NCI-H1092 treated with DMSO at 0.1 percent for 48 hours (cell line): ENCODE measurements around the gene TSPAN4.

Experiments used
- DNase-seq: peaks from one replicate; lab custom pipeline; 2025; lab: John Stamatoyannopoulos, UW

Gene TSPAN4

DNA sequence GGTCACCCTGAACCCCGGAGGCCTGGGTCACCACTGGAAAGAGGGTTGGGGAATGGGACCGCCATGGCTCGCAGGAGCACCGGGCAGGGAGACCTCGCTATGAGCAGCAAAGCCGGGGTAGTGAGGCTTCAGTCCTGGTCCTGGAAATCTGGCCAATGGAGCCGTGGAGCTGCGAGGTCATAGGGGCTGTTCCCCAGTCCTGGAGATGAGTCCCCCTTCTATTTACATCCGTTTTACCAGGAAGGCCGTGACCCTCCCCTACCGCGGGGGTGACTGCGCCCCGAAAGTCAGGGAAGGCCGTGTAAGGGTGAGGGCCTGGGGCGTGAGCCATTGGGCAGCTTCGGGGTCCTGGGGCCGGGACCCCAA, 38.1 kb upstream of the TSPAN4 start:
- no peak for DNase-seq

- DNase-seq, result no peak
These were observed 34.0 kb upstream of the TSPAN4 start for GRCh38 chr11:808427-809286.

DNA sequence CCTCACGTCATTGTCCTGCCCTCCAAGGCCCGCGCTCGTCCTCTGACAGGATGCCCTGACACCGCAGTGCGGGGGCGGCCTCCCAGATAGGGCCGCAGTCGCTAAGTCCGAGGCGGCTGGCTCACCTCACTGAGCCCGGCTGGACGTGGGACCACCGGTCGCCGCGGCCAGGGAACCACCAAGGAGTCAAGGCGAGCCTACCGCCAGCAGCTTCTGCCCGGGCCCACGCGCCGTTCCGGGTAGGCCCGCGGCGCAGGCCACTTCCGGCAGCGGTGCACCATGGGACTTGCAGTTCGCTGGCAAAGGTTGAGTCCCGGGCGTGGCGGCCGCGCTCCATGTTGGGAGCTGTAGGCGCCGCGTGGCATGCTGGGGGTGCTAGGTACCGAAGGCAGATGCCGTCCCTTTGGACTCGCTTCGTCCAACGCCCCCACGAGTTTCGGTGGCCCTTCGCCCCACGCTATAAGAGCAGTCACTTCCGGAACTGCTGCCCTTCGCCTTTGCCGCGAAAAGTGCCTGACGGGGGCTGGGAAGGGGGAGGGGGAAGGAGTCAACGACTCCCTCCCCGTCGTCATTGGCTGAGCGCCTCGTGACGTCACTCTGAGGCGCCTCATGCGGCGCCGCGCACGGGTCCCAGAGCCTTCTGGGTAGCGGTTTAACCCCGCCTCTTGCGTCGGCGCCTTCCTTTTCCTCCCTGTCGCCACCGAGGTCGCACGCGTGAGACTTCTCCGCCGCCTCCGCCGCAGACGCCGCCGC, 33.2 kb upstream of the TSPAN4 start, which contains the start of gene RPLP2:
TSS of gene RPLP2 (plus strand) at position 681 of the 753 bp plus-strand sequence. CDS start 268 bp downstream, outside the sequence.
- DNase-seq, result peak; percentile 97

- DNase-seq, result no peak
These were observed 32.5 kb upstream of the TSPAN4 start for GRCh38 chr11:810040-810567.

- DNase-seq, result no peak
These were observed 31.0 kb upstream of the TSPAN4 start for GRCh38 chr11:811446-812245.

GRCh38 chr11:812390-812789, 30.3 kb upstream of the TSPAN4 start:
- no peak for DNase-seq

- DNase-seq, result no peak
These were observed 29.6 kb upstream of the TSPAN4 start for GRCh38 chr11:813072-813455.

DNA sequence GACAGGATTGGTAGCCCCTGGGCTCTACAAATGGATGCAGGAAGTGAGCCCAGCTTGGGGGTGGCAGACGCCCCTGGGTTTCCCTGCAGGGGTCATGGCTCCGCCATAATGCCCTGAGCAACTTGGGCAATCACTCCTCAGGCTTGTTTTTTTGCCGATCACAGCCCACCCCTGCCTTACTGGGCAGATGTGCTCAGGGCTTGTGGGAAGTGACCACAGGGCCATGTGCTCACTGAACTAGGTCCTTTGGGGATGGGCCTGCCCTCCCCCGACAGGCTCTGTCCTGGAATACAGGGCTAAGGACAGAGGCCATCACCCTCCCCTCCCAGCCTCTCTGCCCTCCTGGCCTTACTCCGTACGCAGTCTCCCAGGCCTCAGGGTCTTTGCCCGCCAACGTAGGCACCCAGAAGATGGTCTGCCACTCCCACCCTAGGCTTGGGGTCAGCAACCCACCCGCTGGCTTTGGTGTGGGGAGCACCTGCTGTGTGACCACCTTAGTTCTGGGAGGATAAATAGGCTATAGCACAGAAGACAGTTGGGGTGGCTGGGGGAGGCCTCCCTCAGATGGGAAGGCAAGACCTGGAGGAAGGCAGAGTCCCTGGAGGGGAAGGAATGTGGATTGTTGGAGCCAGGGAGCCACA, 29.1 kb upstream of the TSPAN4 start:
- no peak for DNase-seq

DNA sequence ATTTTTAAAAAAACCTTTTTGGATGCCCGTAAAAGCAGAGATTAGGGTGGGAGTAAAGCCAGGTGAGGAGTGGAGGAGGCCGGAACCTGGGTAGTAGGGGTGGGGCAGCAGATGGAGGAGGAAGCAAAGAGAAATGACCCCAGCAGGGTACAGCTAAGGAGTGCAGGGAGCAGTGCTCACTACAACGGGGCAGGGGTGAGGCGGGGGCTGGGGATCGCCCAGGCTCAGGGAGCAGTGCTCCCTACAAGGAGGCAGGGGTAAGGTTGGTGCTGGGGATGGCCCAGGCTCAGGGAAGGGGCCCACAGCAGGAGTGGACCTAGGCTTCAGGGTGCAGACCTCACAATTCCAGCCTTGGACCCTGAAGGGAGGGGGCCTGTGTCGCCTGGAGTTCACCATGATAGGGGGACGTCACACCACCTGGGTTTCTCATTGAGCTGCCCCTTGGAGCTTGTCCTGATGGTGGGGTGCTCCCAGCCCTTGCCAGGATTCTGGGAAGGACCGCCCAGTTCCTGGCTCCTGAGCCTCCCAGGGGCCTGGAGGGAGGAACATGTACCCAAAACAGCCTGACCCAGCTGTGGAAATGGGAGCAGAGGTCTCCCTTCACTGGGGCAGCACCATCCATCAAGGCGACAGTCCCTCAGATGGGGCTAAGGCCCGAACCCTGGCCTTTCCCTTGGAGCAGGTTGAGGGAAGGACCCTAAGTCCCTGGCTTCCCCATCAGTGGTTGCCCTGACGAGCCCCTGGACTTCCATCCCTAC, 26.8 kb upstream of the TSPAN4 start:
- no peak for DNase-seq

DNA sequence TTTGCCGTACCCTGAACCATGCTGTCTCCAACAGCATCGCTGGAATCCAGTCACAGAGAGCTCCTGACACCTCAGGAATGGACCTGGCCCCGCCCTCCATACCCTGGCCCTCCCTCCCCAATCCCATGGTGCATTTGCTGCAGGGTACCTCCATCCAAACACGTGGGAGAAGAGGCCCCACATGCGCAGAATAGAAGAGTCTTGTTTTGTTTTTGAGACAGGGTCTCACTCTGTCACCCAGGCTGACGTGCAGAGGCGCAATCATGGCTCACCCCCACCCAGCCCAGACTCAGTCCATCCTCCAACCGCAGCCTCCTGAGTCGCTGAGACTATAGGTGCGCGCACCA, 26.2 kb upstream of the TSPAN4 start:
- no peak for DNase-seq

DNA sequence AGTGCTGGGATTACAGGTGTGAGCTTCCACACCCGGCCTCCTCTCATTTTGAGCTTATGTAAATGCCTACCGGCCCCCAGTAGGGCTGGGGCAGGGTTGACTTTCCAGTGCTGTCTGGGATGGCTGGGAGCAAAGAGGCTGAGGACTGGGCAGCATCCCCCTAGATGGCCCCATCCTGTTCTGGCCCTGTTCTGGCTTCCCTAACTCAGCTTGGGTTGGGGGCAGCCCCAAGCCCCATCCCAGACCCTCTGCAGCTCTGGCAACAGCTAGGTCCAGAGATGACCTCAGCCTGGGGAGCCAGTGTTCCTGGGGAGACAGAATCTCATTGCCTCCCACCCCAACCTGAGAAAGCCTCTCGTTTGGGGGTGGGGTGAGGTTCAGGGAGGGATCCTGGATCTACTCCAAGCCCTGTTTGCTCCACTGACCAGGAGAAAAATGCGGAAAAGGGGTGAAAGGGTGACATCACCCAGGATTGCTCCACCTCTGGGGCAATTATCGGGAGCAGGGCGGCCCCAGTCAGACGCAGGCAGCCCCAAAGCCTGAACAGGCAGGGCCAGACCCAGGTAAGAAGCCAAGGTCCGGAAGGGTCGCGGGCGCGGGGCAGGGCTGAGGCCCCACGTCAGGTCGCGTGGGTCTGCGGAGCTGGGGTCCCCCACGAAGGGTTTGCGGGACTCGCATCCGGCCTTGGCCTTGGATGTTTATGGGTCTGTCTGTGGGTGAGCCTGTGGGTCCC, 24.1 kb upstream of the TSPAN4 start, which contains the start of gene PNPLA2:
TSS of gene PNPLA2 (plus strand) at position 519 of the 733 bp plus-strand sequence. CDS start 805 bp downstream, outside the sequence.
- no peak for DNase-seq

- peak; percentile 84 for DNase-seq
These were observed 23.3 kb upstream of the TSPAN4 start for GRCh38 chr11:819129-819931.

- DNase-seq, result peak; percentile 44
These were observed 22.6 kb upstream of the TSPAN4 start for GRCh38 chr11:819943-820649.

DNA sequence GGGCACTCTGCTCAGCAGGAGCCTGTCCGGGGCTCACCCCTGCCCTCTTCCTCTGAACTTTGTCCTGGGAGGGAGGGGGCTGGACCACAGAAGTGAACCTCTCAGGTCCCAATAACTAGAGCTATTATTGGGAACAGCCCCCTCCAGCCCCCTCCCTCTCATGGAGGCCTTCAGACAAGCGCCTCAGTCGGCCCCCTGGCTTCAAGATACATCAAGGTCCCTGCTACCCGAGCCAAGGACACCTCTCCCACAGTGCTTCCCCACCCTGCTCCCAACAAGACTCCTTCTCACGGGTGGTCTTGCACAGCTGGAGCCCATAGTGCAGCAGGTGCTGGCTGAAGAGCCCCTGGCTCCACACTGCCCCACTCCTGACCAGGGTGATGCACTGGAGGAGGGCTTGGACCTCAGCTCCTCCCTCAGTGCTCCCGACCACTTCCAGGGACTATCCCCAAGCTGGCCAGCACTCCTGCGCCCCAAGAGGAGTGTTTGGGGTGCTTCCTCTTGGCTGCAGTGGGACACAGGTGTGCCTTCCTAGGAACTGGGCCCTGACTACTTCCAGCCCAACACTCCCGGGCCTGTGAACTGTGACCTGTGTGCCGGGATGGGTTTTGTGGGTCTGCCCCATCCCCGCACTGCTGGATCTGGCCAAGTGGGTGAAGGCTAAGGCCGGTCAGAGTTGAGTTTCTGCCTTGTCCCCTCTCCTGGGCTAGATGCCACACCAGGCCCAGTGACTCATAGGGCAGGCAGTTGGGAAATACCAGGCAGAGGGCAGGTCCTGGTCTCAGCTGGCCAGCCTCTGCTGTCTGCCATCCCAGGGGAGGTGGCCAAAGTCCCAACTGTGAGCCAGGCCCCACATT, 21.8 kb upstream of the TSPAN4 start:
- no peak for DNase-seq

GRCh38 chr11:821512-822371, 20.9 kb upstream of the TSPAN4 start:
- DNase-seq, result no peak

DNA sequence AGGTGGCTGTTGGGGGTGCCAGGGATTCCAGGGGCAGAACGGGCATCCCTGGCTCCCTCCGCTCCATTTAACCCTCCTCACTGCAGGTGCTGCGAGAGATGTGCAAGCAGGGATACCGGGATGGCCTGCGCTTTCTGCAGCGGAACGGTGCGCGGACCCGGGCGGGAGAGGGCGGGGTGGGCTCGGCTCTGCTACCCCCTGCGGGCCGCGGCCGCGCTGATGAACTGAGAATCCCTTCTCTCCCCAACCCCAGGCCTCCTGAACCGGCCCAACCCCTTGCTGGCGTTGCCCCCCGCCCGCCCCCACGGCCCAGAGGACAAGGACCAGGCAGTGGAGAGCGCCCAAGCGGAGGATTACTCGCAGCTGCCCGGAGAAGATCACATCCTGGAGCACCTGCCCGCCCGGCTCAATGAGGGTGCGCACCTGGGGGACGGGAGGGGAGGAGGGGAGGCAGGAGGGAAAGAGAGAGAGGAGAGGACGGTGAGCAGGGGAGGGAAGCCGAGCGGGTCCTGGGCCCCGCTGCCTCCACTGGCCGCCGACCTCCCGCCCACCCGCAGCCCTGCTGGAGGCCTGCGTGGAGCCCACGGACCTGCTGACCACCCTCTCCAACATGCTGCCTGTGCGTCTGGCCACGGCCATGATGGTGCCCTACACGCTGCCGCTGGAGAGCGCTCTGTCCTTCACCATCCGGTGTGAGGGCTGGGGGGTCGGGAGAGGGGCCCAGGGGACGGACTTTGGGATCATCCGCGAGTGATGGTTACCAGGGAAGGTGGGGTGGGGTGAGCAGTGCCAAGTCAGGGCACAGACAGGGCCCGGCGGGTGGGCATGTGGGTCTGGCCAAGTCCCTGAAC, 19.0 kb upstream of the TSPAN4 start:
- DNase-seq, result no peak
